Daoy (cell line): Measurements from ENCODE around the gene SLC46A2. TPM values are rescaled to one million over a fixed set of nuclear protein-coding genes. Genes with fewer than 3 reads are reported as not detected.
A peak's percentile ranks its signal among the peaks of the same experiment; 100 is the strongest.

Experiments used
- DNase-seq: peaks from one replicate; pipeline ENCODE4 v3.0.0-alpha.2; 2015; ENCODE audit warnings: low read depth
- total RNA-seq: library from RNA; depleted of rRNA; stranded (reverse); fragments of >200 nt; shearing (Covaris generic); gene quantifications from 2 replicates; pipeline ENCODE4 v1.2.3, GENCODE V29; 2014

SLC46A2 gene
- total RNA-seq, 1 experiment from 2014 or later: not detected

- no peak for DNase-seq
These were observed 32.0 kb downstream of the SLC46A2 start for GRCh38 chr9:112858625-112859147.

GRCh38 chr9:112858005-112858404 is 32.7 kb downstream of the SLC46A2 start:
- DNase-seq: no peak

- DNase-seq: no peak
These were observed 33.8 kb downstream of the SLC46A2 start for GRCh38 chr9:112856843-112857242.

- no peak for DNase-seq
These were observed 34.5 kb downstream of the SLC46A2 start for GRCh38 chr9:112856200-112856599.

- no peak for DNase-seq
These were observed 36.0 kb downstream of the SLC46A2 start for GRCh38 chr9:112854657-112855056.

- DNase-seq: no peak
These were observed 36.6 kb downstream of the SLC46A2 start for GRCh38 chr9:112853882-112854585.

GRCh38 chr9:112852741-112853504 is 37.8 kb downstream of the SLC46A2 start:
- no peak for DNase-seq

- DNase-seq: no peak
These were observed 39.8 kb downstream of the SLC46A2 start for GRCh38 chr9:112850840-112851239.

GRCh38 chr9:112849363-112849922 is 41.2 kb downstream of the SLC46A2 start:
- DNase-seq: no peak

- no peak for DNase-seq
These were observed 42.1 kb downstream of the SLC46A2 start for GRCh38 chr9:112848316-112849151.

GRCh38 chr9:112846528-112847488 is 43.9 kb downstream of the SLC46A2 start:
- DNase-seq: peak; percentile 50

GRCh38 chr9:112844771-112845542 is 45.7 kb downstream of the SLC46A2 start:
- peak; percentile 82 for DNase-seq

- DNase-seq: no peak
These were observed 48.1 kb downstream of the SLC46A2 start for GRCh38 chr9:112842555-112842954.

- no peak for DNase-seq
These were observed 49.4 kb downstream of the SLC46A2 start for GRCh38 chr9:112841261-112841660.

- DNase-seq: no peak
These were observed 51.3 kb downstream of the SLC46A2 start for GRCh38 chr9:112839331-112839730.

GRCh38 chr9:112838342-112838741 is 52.3 kb downstream of the SLC46A2 start:
- DNase-seq: no peak

- no peak for DNase-seq
These were observed 54.3 kb downstream of the SLC46A2 start for GRCh38 chr9:112836394-112836793.

- DNase-seq: no peak
These were observed 57.6 kb downstream of the SLC46A2 start for GRCh38 chr9:112833081-112833480.

- no peak for DNase-seq
These were observed 58.7 kb downstream of the SLC46A2 start for GRCh38 chr9:112831969-112832368.
